Glutamatergic neuron (in vitro differentiated cells): ENCODE data around the gene KLB. TPM values are rescaled to one million over a fixed set of nuclear protein-coding genes. Genes with fewer than 3 reads are reported as not detected.
"Not testable (repeated sequence)": the region's sequence is repeated elsewhere in the genome, so short reads cannot be mapped to it uniquely, and the experiment has no call there.

Experiments used
- DNase-seq: peaks from one replicate; pipeline ENCODE4 v3.0.0; 2022
- H3K27ac Mint-ChIP-seq: one replicate; pipeline ENCODE4 v1.8.0; 2020; ENCODE audit warnings: mild to moderate bottlenecking, mixed read lengths, inconsistent platforms; ENCODE audit not compliant: unreplicated experiment
- H3K27me3 Mint-ChIP-seq: one replicate; pipeline ENCODE4 v1.8.0; 2020; ENCODE audit warnings: mild to moderate bottlenecking, moderate library complexity, mixed read lengths, inconsistent platforms; ENCODE audit not compliant: unreplicated experiment
- H3K36me3 Mint-ChIP-seq: one replicate; pipeline ENCODE4 v1.8.0; 2020; ENCODE audit warnings: mild to moderate bottlenecking, mixed read lengths, inconsistent platforms; ENCODE audit not compliant: unreplicated experiment
- H3K4me1 Mint-ChIP-seq: one replicate; pipeline ENCODE4 v1.8.0; 2020; ENCODE audit warnings: mild to moderate bottlenecking, low read depth, mixed read lengths, inconsistent platforms; ENCODE audit not compliant: unreplicated experiment
- H3K4me3 Mint-ChIP-seq: one replicate; pipeline ENCODE4 v1.8.0; 2020; ENCODE audit warnings: mild to moderate bottlenecking, mixed read lengths, inconsistent platforms; ENCODE audit not compliant: unreplicated experiment
- H3K9me3 Mint-ChIP-seq: one replicate; pipeline ENCODE4 v1.8.0; 2020; ENCODE audit warnings: mild to moderate bottlenecking, moderate library complexity, mixed read lengths, inconsistent platforms; ENCODE audit not compliant: unreplicated experiment
- CTCF ChIP-seq: fragments of 200-600 bp; sonication (generic); IDR thresholded peaks from one replicate; pipeline ENCODE4 v1.5.0; 2021; ENCODE audit not compliant: partially characterized antibody, unreplicated experiment
- total RNA-seq: library from RNA; stranded (reverse); fragmentation: NEBNext Ultra II Directional; extraction: Animal tissue kit (Norgen Biotek cat#: 25700); gene quantifications from one replicate; pipeline ENCODE4 v1.2.1, GENCODE V29; 2021; ENCODE audit not compliant: unreplicated experiment

The KLB gene
- total RNA-seq, 1 donor from 2014 or later, result not detected

GRCh38 chr4:39375478-39375877 is 31.3 kb upstream of the KLB start:
- no peak overlapping the region for H3K4me3 Mint-ChIP-seq
- peaks cover 8% of the 10 kb centered on the region for H3K36me3 Mint-ChIP-seq
- peaks cover 5% of the 10 kb centered on the region for H3K27me3 Mint-ChIP-seq
- H3K4me1 Mint-ChIP-seq, result no peaks in the 10 kb centered on the region
- H3K9me3 Mint-ChIP-seq, result peaks cover 6% of the 10 kb centered on the region
- DNase-seq, result no peak
- no peak overlapping the region for H3K27ac Mint-ChIP-seq
- no peak for TF ChIP-seq CTCF

- no peaks in the 10 kb centered on the region for H3K4me1 Mint-ChIP-seq
- no peak overlapping the region for H3K4me3 Mint-ChIP-seq
- H3K27ac Mint-ChIP-seq, result no peak overlapping the region
- TF ChIP-seq CTCF, result no peak
- DNase-seq, result no peak
- H3K9me3 Mint-ChIP-seq, result no peaks in the 10 kb centered on the region
- H3K27me3 Mint-ChIP-seq, result no peaks in the 10 kb centered on the region
- no peaks in the 10 kb centered on the region for H3K36me3 Mint-ChIP-seq
Observed at GRCh38 chr4:39383690-39384089, 23.0 kb upstream of the KLB start.

- no peak overlapping the region for H3K27ac Mint-ChIP-seq
- no peaks in the 10 kb centered on the region for H3K9me3 Mint-ChIP-seq
- H3K36me3 Mint-ChIP-seq, result no peaks in the 10 kb centered on the region
- DNase-seq, result no peak
- H3K4me3 Mint-ChIP-seq, result no peak overlapping the region
- TF ChIP-seq CTCF, result no peak
- no peaks in the 10 kb centered on the region for H3K27me3 Mint-ChIP-seq
- no peaks in the 10 kb centered on the region for H3K4me1 Mint-ChIP-seq
Observed at GRCh38 chr4:39384563-39384962, 22.2 kb upstream of the KLB start.

GRCh38 chr4:39390603-39391002 is 16.1 kb upstream of the KLB start:
- Mint-ChIP-seq H3K4me3 (no peak overlapping the region), H3K27me3 (no peaks in the 10 kb centered on the region), H3K4me1 (no peaks in the 10 kb centered on the region), H3K36me3 (no peaks in the 10 kb centered on the region), H3K9me3 (no peaks in the 10 kb centered on the region), H3K27ac (no peak overlapping the region)
- no peak for DNase-seq
- no peak for TF ChIP-seq CTCF

GRCh38 chr4:39394706-39395105 is 12.0 kb upstream of the KLB start:
- H3K9me3 Mint-ChIP-seq, result peaks cover 2% of the 10 kb centered on the region
- H3K27me3 Mint-ChIP-seq, result no peaks in the 10 kb centered on the region
- TF ChIP-seq CTCF, result no peak
- no peak overlapping the region for H3K27ac Mint-ChIP-seq
- no peaks in the 10 kb centered on the region for H3K36me3 Mint-ChIP-seq
- H3K4me3 Mint-ChIP-seq, result no peak overlapping the region
- H3K4me1 Mint-ChIP-seq, result no peaks in the 10 kb centered on the region
- DNase-seq, result no peak

GRCh38 chr4:39401640-39402039 is 5.1 kb upstream of the KLB start:
- DNase-seq, H3K4me3 Mint-ChIP-seq, H3K27ac Mint-ChIP-seq, H3K9me3 Mint-ChIP-seq, H3K4me1 Mint-ChIP-seq, H3K36me3 Mint-ChIP-seq, H3K27me3 Mint-ChIP-seq: not testable (repeated sequence)
